Liver (tissue), 9 donors: ENCODE data around the gene STAT1. TPM values are rescaled to one million over a fixed set of nuclear protein-coding genes. Genes with fewer than 3 reads are reported as not detected.

Experiments used
- DNase-seq: peaks from one replicate; pipeline ENCODE4 v3.0.0-alpha.2; 2017; ENCODE audit warnings: low spot score
- H3K27ac ChIP-seq, 2 donors: one replicate each; pipeline ENCODE4 v1.7.0; 2013; ENCODE audit warnings: inconsistent platforms in 2 of 2, low read length in 2 of 2, control low read depth in 1 of 2, low read depth in 1 of 2, mild to moderate bottlenecking in 1 of 2
- H3K27me3 ChIP-seq, 4 donors: one replicate each; pipeline versions ENCODE4 v1.6.1 to v1.7.0; 2013; ENCODE audit warnings: low read length in 3 of 4, inconsistent platforms in 1 of 4, mild to moderate bottlenecking in 1 of 4, moderate library complexity in 1 of 4; ENCODE audit not compliant: control insufficient read depth in 4 of 4, insufficient read depth in 4 of 4
- H3K36me3 ChIP-seq, 4 donors: one replicate each; pipeline versions ENCODE4 v1.6.1 to v1.7.0; 2013; ENCODE audit warnings: low read length in 3 of 4, mild to moderate bottlenecking in 3 of 4, low read depth in 1 of 4, moderate library complexity in 1 of 4; ENCODE audit not compliant: control insufficient read depth in 4 of 4, insufficient read depth in 3 of 4
- H3K4me1 ChIP-seq, 4 donors: one replicate each; pipeline versions ENCODE4 v1.6.1 to v1.7.0; 2013; ENCODE audit warnings: low read length in 3 of 4, mild to moderate bottlenecking in 3 of 4, moderate library complexity in 1 of 4; ENCODE audit not compliant: control insufficient read depth in 4 of 4, insufficient read depth in 4 of 4
- H3K4me3 ChIP-seq, 3 donors: one replicate each; pipeline versions ENCODE4 v1.6.1 to v1.7.0; 2013; ENCODE audit warnings: low read length in 3 of 3, control low read depth in 1 of 3, low read depth in 1 of 3, mild to moderate bottlenecking in 1 of 3
- H3K9ac ChIP-seq, 2 donors: one replicate each; pipeline ENCODE4 v1.7.0; 2013; ENCODE audit warnings: low read length in 2 of 2, mild to moderate bottlenecking in 2 of 2, moderate library complexity in 2 of 2, control low read depth in 1 of 2, low read depth in 1 of 2
- H3K9me3 ChIP-seq, 4 donors: one replicate each; pipeline versions ENCODE4 v1.6.1 to v1.7.0; 2013; ENCODE audit warnings: low read length in 3 of 4; ENCODE audit not compliant: control insufficient read depth in 4 of 4
- ATF3 ChIP-seq: IDR thresholded peaks from 2 replicates; pipeline ENCODE4 v1.6.1; 2016; ENCODE audit warnings: antibody characterized with exemption
- FOXA1 ChIP-seq: IDR thresholded peaks from 2 replicates; pipeline ENCODE4 v1.6.1; 2016; ENCODE audit warnings: antibody characterized with exemption
- FOXA2 ChIP-seq: IDR thresholded peaks from 2 replicates; pipeline ENCODE4 v1.6.1; 2016; ENCODE audit warnings: antibody characterized with exemption
- GABPA ChIP-seq, 2 donors: IDR thresholded peaks in 1 of 2; conservative IDR thresholded peaks in 1 of 2; 2 replicates each; pipeline ENCODE4 v1.6.1; 2016; ENCODE audit warnings: antibody characterized with exemption in 2 of 2, mild to moderate bottlenecking in 1 of 2, moderate library complexity in 1 of 2
- HNF4A ChIP-seq, 2 donors: conservative IDR thresholded peaks; 2 replicates each; pipeline ENCODE4 v1.6.1; 2016; ENCODE audit warnings: antibody characterized with exemption in 2 of 2, mild to moderate bottlenecking in 2 of 2
- HNF4G ChIP-seq: IDR thresholded peaks from 2 replicates; pipeline ENCODE4 v1.6.1; 2016; ENCODE audit warnings: antibody characterized with exemption
- JUND ChIP-seq, 2 donors: IDR thresholded peaks; 2 replicates each; pipeline ENCODE4 v1.6.1; 2016; ENCODE audit warnings: antibody characterized with exemption in 2 of 2
- NR2F2 ChIP-seq: IDR thresholded peaks from 2 replicates; pipeline ENCODE4 v1.6.1; 2016; ENCODE audit warnings: antibody characterized with exemption
- RXRA ChIP-seq, 2 donors: IDR thresholded peaks; 2 replicates each; pipeline ENCODE4 v1.6.1; 2017 to 2018; ENCODE audit warnings: antibody characterized with exemption in 2 of 2, mild to moderate bottlenecking in 1 of 2
- SP1 ChIP-seq: IDR thresholded peaks from 2 replicates; pipeline ENCODE4 v1.6.1; 2018; ENCODE audit warnings: antibody characterized with exemption, mild to moderate bottlenecking
- TAF1 ChIP-seq: conservative IDR thresholded peaks from 2 replicates; pipeline ENCODE4 v1.6.1; 2016; ENCODE audit warnings: antibody characterized with exemption, mild to moderate bottlenecking
- YY1 ChIP-seq: IDR thresholded peaks from 2 replicates; pipeline ENCODE4 v1.6.1; 2016; ENCODE audit warnings: antibody characterized with exemption, mild to moderate bottlenecking
- WGBS: extraction: QIAGEN DNeasy Blood & Tissue Kit; methylation state at CpG from one replicate; pipeline ENCODE4 v1.1.7; 2013; 5-methylcytosine and 5-hydroxymethylcytosine counted together
- polyA plus RNA-seq, 2 donors: library from polyadenylated mRNA; stranded (reverse) in 1 of 2; unstranded in 1 of 2; fragments of 200-250 nt in 1 of 2; fragments of >200 nt in 1 of 2; fragmentation: Nextera tagmentation in 1 of 2; extraction: Ambion mirVana in 1 of 2; gene quantifications; one replicate each; pipeline versions ENCODE4 v1.2.1 to v1.2.3, GENCODE V29; 2013 to 2015
- total RNA-seq, 2 donors: library from RNA; depleted of rRNA; stranded (reverse); fragments of >200 nt; gene quantifications; one replicate each; pipeline ENCODE4 v1.2.3, GENCODE V29; 2014
- TF ChIP-seq, protein P1 (sequence below): fragments of 150-350 bp; IDR thresholded peaks from 2 replicates; pipeline ENCODE4 v1.5.1; 2017; ENCODE audit warnings: improper control_type of control experiment, low read depth, low read length; ENCODE audit not compliant: missing input control
- TF ChIP-seq, protein P2 (sequence below): IDR thresholded peaks from 2 replicates; pipeline ENCODE4 v1.6.1; 2016; ENCODE audit warnings: antibody characterized with exemption
- TF ChIP-seq, protein P3 (sequence below): IDR thresholded peaks from 2 replicates; pipeline ENCODE4 v1.6.1; 2016; ENCODE audit warnings: antibody characterized with exemption
- TF ChIP-seq, protein P4 (sequence below): IDR thresholded peaks from 2 replicates; pipeline ENCODE4 v1.6.1; 2016; ENCODE audit warnings: antibody characterized with exemption, mild to moderate bottlenecking
- donor health status: healthy.
- donor health status: healthy.
- donor health status: healthy.
- donor health status: healthy.
- donor health status: healthy.

The STAT1 gene
- total and polyA plus RNA-seq, 4 donors, result 26.2 to 78.7 (median 45.6) TPM

GRCh38 chr2:191015831-191016230 is 1.9 kb upstream of the STAT1 start:
- Histone ChIP-seq H3K9me3 (no peaks in the 10 kb centered on the region), H3K9ac (no peak overlapping the region), H3K4me1 (peaks cover 7 to 36% (median 24%) of the 10 kb centered on the region in 4 donors), H3K27me3 (no peaks in the 10 kb centered on the region), H3K27ac (no peak overlapping the region), H3K4me3 (no peak overlapping the region), H3K36me3 (peaks cover 0 to 5% (median 0%) of the 10 kb centered on the region in 4 donors)
- 88% methylated on average over 8 of the region's 8 CpGs for WGBS
- DNase-seq, result no peak
- TF ChIP-seq NR2F2 (no peak), YY1 (no peak), FOXA1 (no peak), RXRA (IDR thresholded peaks at IDR 0.05) (no peak)

- no peaks in the 10 kb centered on the region for H3K27me3 ChIP-seq
- no peaks in the 10 kb centered on the region for H3K9me3 ChIP-seq
- H3K36me3 ChIP-seq, result peaks cover 0 to 7% (median 0%) of the 10 kb centered on the region in 4 donors
- DNase-seq, result no peak
- no peak for TF ChIP-seq FOXA1
- TF ChIP-seq, protein P1, sequence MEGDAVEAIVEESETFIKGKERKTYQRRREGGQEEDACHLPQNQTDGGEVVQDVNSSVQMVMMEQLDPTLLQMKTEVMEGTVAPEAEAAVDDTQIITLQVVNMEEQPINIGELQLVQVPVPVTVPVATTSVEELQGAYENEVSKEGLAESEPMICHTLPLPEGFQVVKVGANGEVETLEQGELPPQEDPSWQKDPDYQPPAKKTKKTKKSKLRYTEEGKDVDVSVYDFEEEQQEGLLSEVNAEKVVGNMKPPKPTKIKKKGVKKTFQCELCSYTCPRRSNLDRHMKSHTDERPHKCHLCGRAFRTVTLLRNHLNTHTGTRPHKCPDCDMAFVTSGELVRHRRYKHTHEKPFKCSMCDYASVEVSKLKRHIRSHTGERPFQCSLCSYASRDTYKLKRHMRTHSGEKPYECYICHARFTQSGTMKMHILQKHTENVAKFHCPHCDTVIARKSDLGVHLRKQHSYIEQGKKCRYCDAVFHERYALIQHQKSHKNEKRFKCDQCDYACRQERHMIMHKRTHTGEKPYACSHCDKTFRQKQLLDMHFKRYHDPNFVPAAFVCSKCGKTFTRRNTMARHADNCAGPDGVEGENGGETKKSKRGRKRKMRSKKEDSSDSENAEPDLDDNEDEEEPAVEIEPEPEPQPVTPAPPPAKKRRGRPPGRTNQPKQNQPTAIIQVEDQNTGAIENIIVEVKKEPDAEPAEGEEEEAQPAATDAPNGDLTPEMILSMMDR, result no peak
- TF ChIP-seq, protein P2, sequence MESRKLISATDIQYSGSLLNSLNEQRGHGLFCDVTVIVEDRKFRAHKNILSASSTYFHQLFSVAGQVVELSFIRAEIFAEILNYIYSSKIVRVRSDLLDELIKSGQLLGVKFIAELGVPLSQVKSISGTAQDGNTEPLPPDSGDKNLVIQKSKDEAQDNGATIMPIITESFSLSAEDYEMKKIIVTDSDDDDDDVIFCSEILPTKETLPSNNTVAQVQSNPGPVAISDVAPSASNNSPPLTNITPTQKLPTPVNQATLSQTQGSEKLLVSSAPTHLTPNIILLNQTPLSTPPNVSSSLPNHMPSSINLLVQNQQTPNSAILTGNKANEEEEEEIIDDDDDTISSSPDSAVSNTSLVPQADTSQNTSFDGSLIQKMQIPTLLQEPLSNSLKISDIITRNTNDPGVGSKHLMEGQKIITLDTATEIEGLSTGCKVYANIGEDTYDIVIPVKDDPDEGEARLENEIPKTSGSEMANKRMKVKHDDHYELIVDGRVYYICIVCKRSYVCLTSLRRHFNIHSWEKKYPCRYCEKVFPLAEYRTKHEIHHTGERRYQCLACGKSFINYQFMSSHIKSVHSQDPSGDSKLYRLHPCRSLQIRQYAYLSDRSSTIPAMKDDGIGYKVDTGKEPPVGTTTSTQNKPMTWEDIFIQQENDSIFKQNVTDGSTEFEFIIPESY, result no peak
- TF ChIP-seq YY1, result no peak
- no peak for TF ChIP-seq JUND (IDR thresholded peaks at IDR 0.05)
- H3K9ac ChIP-seq, result no peak overlapping the region
- WGBS, result 88% methylated on average over 2 of the region's 2 CpGs
- H3K4me3 ChIP-seq, result no peak overlapping the region
- H3K27ac ChIP-seq, result no peak overlapping the region
- peaks cover 7 to 37% (median 25%) of the 10 kb centered on the region in 4 donors for H3K4me1 ChIP-seq
Measured at GRCh38 chr2:191015239-191015638, 1.3 kb upstream of the STAT1 start.

DNA sequence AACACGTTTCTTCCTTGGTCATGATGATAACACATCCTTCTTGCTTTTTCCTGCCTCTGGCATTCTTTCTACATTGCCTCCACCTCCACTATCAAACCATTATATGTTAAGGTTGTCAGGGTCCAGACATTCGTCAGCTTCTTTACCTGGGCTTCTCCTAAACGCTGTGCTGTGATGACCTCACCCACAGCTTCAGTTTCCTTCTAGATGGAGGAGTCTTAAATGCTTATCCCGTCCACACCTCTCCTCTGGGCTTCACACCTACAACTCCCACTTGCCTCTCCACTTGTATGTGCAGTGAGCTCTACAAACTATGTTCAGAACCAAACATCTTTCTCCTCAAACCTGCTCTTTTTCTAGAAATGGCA is 666 bp upstream of the STAT1 start:
- Histone ChIP-seq H3K36me3 (peaks cover 0 to 13% (median 2%) of the 10 kb centered on the region in 4 donors), H3K27me3 (no peaks in the 10 kb centered on the region), H3K9ac (peak overlapping the region in 1 of 2 donors; percentile 93), H3K9me3 (no peaks in the 10 kb centered on the region), H3K4me3 (peak overlapping the region; percentile 33 to 80 (median 61)), H3K4me1 (peaks cover 7 to 36% (median 25%) of the 10 kb centered on the region in 4 donors), H3K27ac (peak overlapping the region; percentile 86 to 95)
- no peak for DNase-seq
- 43% methylated on average over 4 of the region's 4 CpGs for WGBS
- TF ChIP-seq NR2F2 (no peak), HNF4G (no peak), ATF3 (no peak), JUND (IDR thresholded peaks at IDR 0.05) (no peak), TAF1 (no peak), FOXA1 (no peak), SP1 (no peak), RXRA (IDR thresholded peaks at IDR 0.05) (no peak), HNF4A (conservative IDR thresholded peaks at IDR 0.05) (no peak), YY1 (no peak), FOXA2 (no peak), GABPA (IDR thresholded peaks at IDR 0.05 in 1 of 2, conservative IDR thresholded peaks at IDR 0.05 in 1 of 2) (no peak)
- TF ChIP-seq, protein P3, sequence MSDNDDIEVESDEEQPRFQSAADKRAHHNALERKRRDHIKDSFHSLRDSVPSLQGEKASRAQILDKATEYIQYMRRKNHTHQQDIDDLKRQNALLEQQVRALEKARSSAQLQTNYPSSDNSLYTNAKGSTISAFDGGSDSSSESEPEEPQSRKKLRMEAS, result no peak
- TF ChIP-seq, protein P4, sequence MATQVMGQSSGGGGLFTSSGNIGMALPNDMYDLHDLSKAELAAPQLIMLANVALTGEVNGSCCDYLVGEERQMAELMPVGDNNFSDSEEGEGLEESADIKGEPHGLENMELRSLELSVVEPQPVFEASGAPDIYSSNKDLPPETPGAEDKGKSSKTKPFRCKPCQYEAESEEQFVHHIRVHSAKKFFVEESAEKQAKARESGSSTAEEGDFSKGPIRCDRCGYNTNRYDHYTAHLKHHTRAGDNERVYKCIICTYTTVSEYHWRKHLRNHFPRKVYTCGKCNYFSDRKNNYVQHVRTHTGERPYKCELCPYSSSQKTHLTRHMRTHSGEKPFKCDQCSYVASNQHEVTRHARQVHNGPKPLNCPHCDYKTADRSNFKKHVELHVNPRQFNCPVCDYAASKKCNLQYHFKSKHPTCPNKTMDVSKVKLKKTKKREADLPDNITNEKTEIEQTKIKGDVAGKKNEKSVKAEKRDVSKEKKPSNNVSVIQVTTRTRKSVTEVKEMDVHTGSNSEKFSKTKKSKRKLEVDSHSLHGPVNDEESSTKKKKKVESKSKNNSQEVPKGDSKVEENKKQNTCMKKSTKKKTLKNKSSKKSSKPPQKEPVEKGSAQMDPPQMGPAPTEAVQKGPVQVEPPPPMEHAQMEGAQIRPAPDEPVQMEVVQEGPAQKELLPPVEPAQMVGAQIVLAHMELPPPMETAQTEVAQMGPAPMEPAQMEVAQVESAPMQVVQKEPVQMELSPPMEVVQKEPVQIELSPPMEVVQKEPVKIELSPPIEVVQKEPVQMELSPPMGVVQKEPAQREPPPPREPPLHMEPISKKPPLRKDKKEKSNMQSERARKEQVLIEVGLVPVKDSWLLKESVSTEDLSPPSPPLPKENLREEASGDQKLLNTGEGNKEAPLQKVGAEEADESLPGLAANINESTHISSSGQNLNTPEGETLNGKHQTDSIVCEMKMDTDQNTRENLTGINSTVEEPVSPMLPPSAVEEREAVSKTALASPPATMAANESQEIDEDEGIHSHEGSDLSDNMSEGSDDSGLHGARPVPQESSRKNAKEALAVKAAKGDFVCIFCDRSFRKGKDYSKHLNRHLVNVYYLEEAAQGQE, result no peak
- TF ChIP-seq, protein P1, result no peak
